Lower lobe of right lung (tissue), 2 donors: ENCODE data around the gene CRYBB3. TPM values are rescaled to one million over a fixed set of nuclear protein-coding genes. Genes with fewer than 3 reads are reported as not detected.
A peak's percentile ranks its signal among the peaks of the same experiment; 100 is the strongest.

Source experiments
- ATAC-seq, 2 donors: fragments of 200-7000 bp; cut with Tn5 transposase; one replicate each; pipeline ENCODE4 v1.9.1; 2020 to 2022; ENCODE audit warnings: mild to moderate bottlenecking in 2 of 2, moderate library complexity in 2 of 2
- DNase-seq: peaks from one replicate; pipeline ENCODE4 v3.0.0-alpha.2; 2020
- H3K27ac ChIP-seq: fragments of 200-600 bp; one replicate; pipeline ENCODE4 v1.8.0; 2022
- H3K27me3 ChIP-seq: fragments of 200-600 bp; one replicate; pipeline ENCODE4 v1.8.0; 2022; ENCODE audit warnings: low read depth
- H3K36me3 ChIP-seq: fragments of 200-600 bp; one replicate; pipeline ENCODE4 v1.8.0; 2022; ENCODE audit warnings: mild to moderate bottlenecking
- H3K4me1 ChIP-seq: fragments of 200-600 bp; one replicate; pipeline ENCODE4 v1.8.0; 2022
- H3K4me3 ChIP-seq: fragments of 200-600 bp; one replicate; pipeline ENCODE4 v1.8.0; 2022; ENCODE audit warnings: mild to moderate bottlenecking
- H3K9me3 ChIP-seq: fragments of 200-600 bp; one replicate; pipeline ENCODE4 v1.8.0; 2022
- CTCF ChIP-seq: fragments of 200-600 bp; IDR thresholded peaks from one replicate; pipeline ENCODE4 v1.8.0; 2022; ENCODE audit warnings: antibody characterized with exemption, mild to moderate bottlenecking
- intact Hi-C: fragments of 100-400 bp; cut with DNase I; formaldehyde crosslinking; loops from one replicate; pipeline ENCODE4 v1.11.0; 2022
- total RNA-seq: library from RNA; stranded (reverse); fragmentation: NEBNext Ultra II Directional; extraction: Animal tissue kit (Norgen Biotek cat#: 25700); gene quantifications from one replicate; pipeline ENCODE4 v1.2.1, GENCODE V29; 2021
- donor health status: DM: no; HTN: yes; CAD: no; lungs with severe emphysema.

CRYBB3 gene
- total RNA-seq, 1 donor from 2014 or later, result 0.74 TPM

DNA sequence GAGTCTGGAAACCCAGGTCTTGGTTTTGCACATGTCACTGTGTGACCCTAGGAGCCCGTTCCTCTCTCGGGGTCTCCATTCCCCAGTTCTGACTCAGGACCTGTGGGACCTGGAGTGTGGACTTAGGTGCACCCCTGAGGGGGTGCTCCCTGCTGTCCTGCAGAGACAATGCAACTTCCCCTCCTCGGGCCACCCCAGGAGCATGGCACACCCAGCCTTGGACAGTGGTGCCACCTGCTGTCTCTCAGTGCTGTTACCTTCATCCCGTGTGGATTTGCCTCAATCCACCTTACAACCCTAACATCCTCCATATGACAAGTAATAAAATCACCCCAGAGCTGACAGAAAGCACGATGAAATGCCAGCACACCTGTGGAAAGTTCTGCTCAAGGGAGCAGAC, 27.5 kb upstream of the CRYBB3 start:
- Histone ChIP-seq H3K27me3 (no peaks in the 10 kb centered on the region), H3K4me1 (no peaks in the 10 kb centered on the region), H3K27ac (no peak overlapping the region), H3K9me3 (no peaks in the 10 kb centered on the region), H3K4me3 (no peak overlapping the region), H3K36me3 (peaks cover 45% of the 10 kb centered on the region)
- peak; percentile 37 to 65 for ATAC-seq
- intact Hi-C loops, result no loop called here
- TF ChIP-seq CTCF, result peak; percentile 57
- DNase-seq, result no peak

- DNase-seq, result no peak
- no peaks in the 10 kb centered on the region for H3K4me1 ChIP-seq
- no peaks in the 10 kb centered on the region for H3K9me3 ChIP-seq
- no peak overlapping the region for H3K27ac ChIP-seq
- no peak for ATAC-seq
- no peak overlapping the region for H3K4me3 ChIP-seq
- H3K36me3 ChIP-seq, result peaks cover 54% of the 10 kb centered on the region
- TF ChIP-seq CTCF, result no peak
- no peaks in the 10 kb centered on the region for H3K27me3 ChIP-seq
- intact Hi-C loops, result no loop called here
Measured at GRCh38 chr22:25174156-25174887, 25.3 kb upstream of the CRYBB3 start.

DNA sequence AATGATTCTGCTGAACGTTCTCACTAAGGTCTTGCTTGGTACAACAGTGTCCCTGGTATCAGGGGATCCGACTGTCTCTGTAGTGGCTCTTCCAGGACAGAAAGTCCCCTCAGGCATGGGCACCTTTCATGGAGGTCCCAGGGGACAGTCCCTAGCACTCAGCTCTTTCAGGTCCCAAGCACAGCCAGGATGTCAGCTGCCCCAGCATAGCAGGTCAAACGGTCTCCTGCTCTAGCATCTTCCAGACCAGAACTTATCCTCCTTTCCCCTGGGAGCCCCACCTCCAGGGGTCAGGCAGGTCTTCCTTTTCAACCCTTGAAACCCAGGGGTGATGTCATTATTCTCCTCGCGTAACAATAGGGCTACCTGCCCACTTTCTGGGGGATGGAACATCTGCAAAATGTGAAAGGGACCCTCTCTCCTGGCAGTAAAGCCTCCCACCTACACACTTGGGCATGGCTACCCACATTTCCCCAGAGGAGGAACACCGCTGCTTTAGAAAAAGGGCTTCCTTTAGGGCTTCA, 24.7 kb upstream of the CRYBB3 start:
- no peaks in the 10 kb centered on the region for H3K27me3 ChIP-seq
- H3K27ac ChIP-seq, result no peak overlapping the region
- H3K36me3 ChIP-seq, result peaks cover 54% of the 10 kb centered on the region
- H3K4me3 ChIP-seq, result no peak overlapping the region
- no peaks in the 10 kb centered on the region for H3K9me3 ChIP-seq
- H3K4me1 ChIP-seq, result no peaks in the 10 kb centered on the region
- DNase-seq, result no peak
- ATAC-seq, result no peak
- intact Hi-C loops, result no loop called here
- TF ChIP-seq CTCF, result no peak

DNA sequence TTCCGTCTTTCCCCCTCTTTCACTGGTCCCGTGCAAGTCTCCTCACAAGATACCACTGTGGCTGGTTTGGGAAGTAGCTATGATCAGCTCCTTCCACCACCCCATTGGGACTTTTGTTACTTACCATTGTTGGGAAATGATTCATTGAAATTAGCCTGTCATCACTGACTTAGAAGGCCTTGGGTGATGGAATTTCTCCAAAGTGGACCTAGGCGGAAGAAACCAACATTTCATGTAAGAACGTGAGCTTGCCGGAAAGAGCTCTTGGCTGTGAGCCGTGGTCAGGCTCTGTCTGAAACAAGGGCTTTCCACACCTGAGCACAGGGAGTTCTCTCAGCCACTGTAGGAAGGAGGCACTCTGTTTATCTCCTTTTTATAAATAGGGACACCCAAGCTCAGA, 23.5 kb upstream of the CRYBB3 start:
- Histone ChIP-seq H3K4me3 (no peak overlapping the region), H3K36me3 (peaks cover 60% of the 10 kb centered on the region), H3K4me1 (no peaks in the 10 kb centered on the region), H3K27me3 (no peaks in the 10 kb centered on the region), H3K9me3 (no peaks in the 10 kb centered on the region), H3K27ac (no peak overlapping the region)
- ATAC-seq (no peak), DNase-seq (no peak)
- no peak for TF ChIP-seq CTCF
- intact Hi-C loops, result no loop called here

- no peaks in the 10 kb centered on the region for H3K9me3 ChIP-seq
- H3K27me3 ChIP-seq, result no peaks in the 10 kb centered on the region
- DNase-seq (no peak), ATAC-seq (no peak)
- H3K27ac ChIP-seq, result no peak overlapping the region
- no peak for TF ChIP-seq CTCF
- H3K4me1 ChIP-seq, result no peaks in the 10 kb centered on the region
- no peak overlapping the region for H3K4me3 ChIP-seq
- H3K36me3 ChIP-seq, result peaks cover 57% of the 10 kb centered on the region
- intact Hi-C loops, result no loop called here
Measured at GRCh38 chr22:25176799-25177198, 22.9 kb upstream of the CRYBB3 start.
